ENCODE measurements around the gene REX1BD. TPM values are rescaled to one million over a fixed set of nuclear protein-coding genes. Genes with fewer than 3 reads are reported as not detected.

The REX1BD gene
- total and polyA plus RNA-seq, 2 of the 8 experiments (the other 6 are each of a cell fraction or from before 2014, with no cell fraction given) = 56.8 to 62.7 TPM

DNA sequence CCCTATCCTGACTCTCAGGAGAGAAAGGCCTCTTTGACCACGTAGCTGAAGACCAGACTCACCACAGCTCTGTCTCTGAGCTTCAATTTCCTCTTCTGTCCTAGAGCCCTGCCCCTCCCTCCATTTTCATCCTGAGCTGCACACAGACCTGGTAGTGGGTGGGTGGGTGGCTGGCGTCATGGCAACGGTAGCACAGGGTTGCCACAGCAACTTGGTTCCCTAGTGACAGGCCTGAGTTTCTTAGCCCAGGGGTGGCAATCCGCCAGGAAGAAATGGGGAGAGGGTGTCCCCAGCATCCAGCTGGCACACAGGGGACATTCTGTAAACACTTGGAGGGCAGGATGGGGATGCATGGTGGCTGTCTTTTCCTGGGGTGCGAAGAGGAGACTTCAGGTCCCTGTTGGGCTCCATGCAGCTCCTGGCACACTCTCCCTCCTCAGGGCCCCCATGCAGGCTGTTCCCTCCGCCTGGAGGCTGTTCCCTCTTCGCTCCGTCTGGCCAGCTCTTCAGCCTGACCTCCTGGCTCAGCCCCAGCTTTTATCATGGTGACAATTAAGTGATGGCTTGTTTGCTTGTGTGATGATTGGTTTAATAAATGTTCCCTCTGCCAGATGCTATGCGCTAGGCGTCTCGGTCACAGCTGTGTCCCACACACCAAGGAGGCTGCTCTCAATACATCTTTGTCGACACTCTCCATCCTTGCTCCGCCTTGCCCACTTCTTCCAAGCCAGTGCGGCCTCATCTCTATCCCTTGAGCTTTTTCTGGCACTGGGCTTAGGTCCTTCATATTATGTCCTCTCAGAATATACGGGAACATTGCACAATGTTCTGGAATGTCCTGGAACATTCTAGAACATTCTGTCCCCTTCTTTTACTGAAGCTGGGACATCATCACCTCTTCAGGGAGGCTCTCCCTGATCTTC, 40.8 kb downstream of the REX1BD start:
- H2AK5ac ChIP-seq (ENCODE audit: low read depth, low read length) = no peak overlapping the region
- TF ChIP-seq POLR2AphosphoS5 (IDR thresholded peaks at IDR 0.05; ENCODE audit: low read depth, low read length) (no peak), CEBPB (IDR thresholded peaks at IDR 0.05; ENCODE audit: low read depth, low read length) (0 out of 2 replicates have a peak, but pooled peaks have one; percentile 27), GABPA (IDR thresholded peaks at IDR 0.05; ENCODE audit: borderline replicate concordance, insufficient read depth, low read length) (no peak), EZH2 (IDR thresholded peaks at IDR 0.05; ENCODE audit: low read depth, low read length, severe bottlenecking) (no peak), TAF1 (IDR thresholded peaks at IDR 0.05; ENCODE audit: low read depth, low read length) (no peak), TBP (IDR thresholded peaks at IDR 0.05; ENCODE audit: low read depth, low read length) (no peak)
- H3K79me2 ChIP-seq (ENCODE audit: control insufficient read depth in 1 of 2, insufficient read depth in 2 of 2, low read length in 2 of 2) = no peaks in the 10 kb centered on the region
- H3K9me3 ChIP-seq (ENCODE audit: insufficient read depth in 2 of 2, low read depth in 1 of 2, low read length in 1 of 2) = no peaks in the 10 kb centered on the region
- peak overlapping the region; percentile 43; the same call in 1 of the 2 replicates for H2BK20ac ChIP-seq (ENCODE audit: low read length)
- ChIA-PET POLR2A (ENCODE audit: partially characterized antibody) (interaction anchor here (1.1 to 1.2 kb wide), 2 partner anchors 40 to 53 kb away, joined by 3 to 5 read pairs; partner anchors contain the start of gene REX1BD), CTCF (ENCODE audit: partially characterized antibody) (interaction anchor here (0.8 to 1.9 kb wide), 14 partner anchors 9 to 160 kb away, joined by 3 to 7 read pairs (median 4); partner anchors contain the start of gene TMEM59L)
- H3K27me3 ChIP-seq (replicated peaks in 1 of 4; ENCODE audit: control insufficient read depth in 3 of 4, extremely low read depth in 1 of 4, insufficient read depth in 3 of 4, low read length in 3 of 4) = no peaks in the 10 kb centered on the region; a peak in 2 of 7 replicates
- no peaks in the 10 kb centered on the region for H3K36me3 ChIP-seq (ENCODE audit: control insufficient read depth in 2 of 4, insufficient read depth in 4 of 4, low read length in 3 of 4)
- no peak overlapping the region for H2BK5ac ChIP-seq (ENCODE audit: low read depth, low read length)
- no peak overlapping the region for H2BK120ac ChIP-seq (replicated peaks; ENCODE audit: low read depth, low read length)
- H3K27ac ChIP-seq (ENCODE audit: low read depth, low read length) = no peak overlapping the region
- no peak overlapping the region for H2BK12ac ChIP-seq (ENCODE audit: low read depth, low read length)
- no peaks in the 10 kb centered on the region for H3K23me2 ChIP-seq (ENCODE audit: low read depth, low read length)
- H3K56ac ChIP-seq (replicated peaks; ENCODE audit: insufficient read length, low read depth, low read length) = no peak overlapping the region
- 0 out of 2 replicates have a peak overlapping the region, but pooled peaks have one; percentile 12 for H2BK15ac ChIP-seq (ENCODE audit: low read length)
- H3K23ac ChIP-seq (ENCODE audit: insufficient read length) = no peak overlapping the region
- H4K91ac ChIP-seq (replicated peaks; ENCODE audit: insufficient read length, low read length) = no peak overlapping the region
- no peak overlapping the region for H3K14ac ChIP-seq (ENCODE audit: insufficient read length)
- no peaks in the 10 kb centered on the region for H4K20me1 ChIP-seq (replicated peaks in 1 of 2; ENCODE audit: control insufficient read depth in 1 of 2, insufficient read depth in 2 of 2, low read length in 2 of 2)
- WGBS, 2 experiments (ENCODE audit: extremely low coverage in 1 of 2, insufficient coverage in 1 of 2, insufficient read length in 1 of 2, insufficient replicate concordance in 2 of 2, low coverage in 1 of 2, low lambda C conversion rate in 2 of 2, missing lambda C conversion rate in 1 of 2) = 89% methylated on average over 15 of the region's 15 CpGs; no CpG with 5 or more reads in 1 of the 2 experiments
- no peak for FAIRE-seq
- H3K4me1 ChIP-seq (replicated peaks in 1 of 4; ENCODE audit: control insufficient read depth in 3 of 4, insufficient read depth in 4 of 4, low read length in 3 of 4) = no peaks in the 10 kb centered on the region; a peak in 1 of 7 replicates
- no peak overlapping the region for H3K4ac ChIP-seq (replicated peaks; ENCODE audit: insufficient read length, low read depth, low read length)
- H4K5ac ChIP-seq (ENCODE audit: insufficient read length, low read depth, low read length) = no peak overlapping the region
- H3K9ac ChIP-seq (replicated peaks in 1 of 4; ENCODE audit: extremely low read depth in 1 of 4, low read depth in 3 of 4, low read length in 3 of 4) = no peak overlapping the region
- H4K8ac ChIP-seq (ENCODE audit: extremely low read depth, insufficient read depth, low read length) = no peak overlapping the region
- no peak overlapping the region for H3K4me3 ChIP-seq (ENCODE audit: extremely low read depth in 1 of 4, insufficient read depth in 2 of 4, low read depth in 3 of 4, low read length in 4 of 4)
- H3K79me1 ChIP-seq (ENCODE audit: low read depth, low read length) = no peaks in the 10 kb centered on the region
- H3K18ac ChIP-seq (ENCODE audit: extremely low read depth, low read length) = no peak overlapping the region
- no peak overlapping the region for H2AFZ ChIP-seq (ENCODE audit: low read length)
- DNase-seq (ENCODE audit: low read depth in 1 of 2, low spot score in 2 of 2) = no peak
- no peak overlapping the region for H3K4me2 ChIP-seq (ENCODE audit: insufficient read depth in 1 of 2, low read depth in 2 of 2, low read length in 2 of 2)
